ENCODE data around the gene TMEM201.

DNA sequence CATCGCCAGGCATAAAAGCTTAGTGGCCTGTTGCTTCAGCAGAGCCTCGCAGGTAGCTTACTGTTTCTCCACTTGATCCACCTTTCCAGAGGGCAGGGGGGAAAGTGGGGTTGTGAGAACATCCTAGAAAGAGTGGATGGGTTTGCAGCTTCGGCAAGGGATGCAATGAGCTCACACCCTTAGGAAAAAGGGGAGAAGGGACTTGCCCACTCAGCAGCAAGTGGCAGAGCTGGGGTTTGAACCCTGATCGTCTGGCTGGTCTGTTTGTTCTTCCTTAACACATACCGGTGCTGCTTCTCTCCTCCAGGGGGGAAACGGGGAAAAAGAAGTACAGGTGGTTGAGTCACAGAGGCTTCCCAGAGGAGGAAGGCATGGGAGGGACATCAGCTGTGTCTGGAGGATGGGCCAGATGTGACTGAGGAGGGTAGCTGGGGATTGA, 1.0 kb downstream of the TMEM201 start:
- TF ChIP-seq, protein P1, sequence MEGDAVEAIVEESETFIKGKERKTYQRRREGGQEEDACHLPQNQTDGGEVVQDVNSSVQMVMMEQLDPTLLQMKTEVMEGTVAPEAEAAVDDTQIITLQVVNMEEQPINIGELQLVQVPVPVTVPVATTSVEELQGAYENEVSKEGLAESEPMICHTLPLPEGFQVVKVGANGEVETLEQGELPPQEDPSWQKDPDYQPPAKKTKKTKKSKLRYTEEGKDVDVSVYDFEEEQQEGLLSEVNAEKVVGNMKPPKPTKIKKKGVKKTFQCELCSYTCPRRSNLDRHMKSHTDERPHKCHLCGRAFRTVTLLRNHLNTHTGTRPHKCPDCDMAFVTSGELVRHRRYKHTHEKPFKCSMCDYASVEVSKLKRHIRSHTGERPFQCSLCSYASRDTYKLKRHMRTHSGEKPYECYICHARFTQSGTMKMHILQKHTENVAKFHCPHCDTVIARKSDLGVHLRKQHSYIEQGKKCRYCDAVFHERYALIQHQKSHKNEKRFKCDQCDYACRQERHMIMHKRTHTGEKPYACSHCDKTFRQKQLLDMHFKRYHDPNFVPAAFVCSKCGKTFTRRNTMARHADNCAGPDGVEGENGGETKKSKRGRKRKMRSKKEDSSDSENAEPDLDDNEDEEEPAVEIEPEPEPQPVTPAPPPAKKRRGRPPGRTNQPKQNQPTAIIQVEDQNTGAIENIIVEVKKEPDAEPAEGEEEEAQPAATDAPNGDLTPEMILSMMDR (IDR thresholded peaks at IDR 0.05; ENCODE audit: borderline replicate concordance, extremely low read depth, low read length, poor library complexity, severe bottlenecking) = no peak
- TF ChIP-seq EZH2 (IDR thresholded peaks at IDR 0.05; ENCODE audit: borderline replicate concordance, low read depth, low read length, severe bottlenecking) = no peak

Data from DND-41 (cell line).